Spleen (tissue), 7 donors: ENCODE results near the gene SBK2.

Experiments
- POLR2A ChIP-seq, 3 donors: fragments of 450-650 bp; IDR thresholded peaks; one replicate each; pipeline ENCODE4 v1.5.1; 2017; ENCODE audit warnings: antibody characterized with exemption in 3 of 3, mild to moderate bottlenecking in 1 of 3
- POLR2AphosphoS5 ChIP-seq, 3 donors: sonication (generic); formaldehyde crosslinking; IDR thresholded peaks; one replicate each; pipeline ENCODE4 v1.5.1; 2017; ENCODE audit warnings: antibody characterized with exemption in 3 of 3
- TF ChIP-seq, protein P1 (sequence below), 11 experiments: fragments of 200-600 bp in 7 of 11; fragments of 450-650 bp in 4 of 11; sonication (generic) in 4 of 11; IDR thresholded peaks in 8 of 11; conservative IDR thresholded peaks in 3 of 11; 1 replicate in 7 of 11; 2 replicates in 4 of 11; pipeline versions ENCODE4 v1.4.0 to v1.8.0; 2016 to 2021; ENCODE audit warnings: antibody characterized with exemption in 11 of 11, inconsistent platforms in 4 of 11, mild to moderate bottlenecking in 1 of 11
- donor health status: DM: no; HTN: no; CAD: no; lungs with moderate emphysema.
- donor health status: DM: no; HTN: no; CAD: no.
- donor health status: DM: no; HTN: no; CAD: no.

DNA sequence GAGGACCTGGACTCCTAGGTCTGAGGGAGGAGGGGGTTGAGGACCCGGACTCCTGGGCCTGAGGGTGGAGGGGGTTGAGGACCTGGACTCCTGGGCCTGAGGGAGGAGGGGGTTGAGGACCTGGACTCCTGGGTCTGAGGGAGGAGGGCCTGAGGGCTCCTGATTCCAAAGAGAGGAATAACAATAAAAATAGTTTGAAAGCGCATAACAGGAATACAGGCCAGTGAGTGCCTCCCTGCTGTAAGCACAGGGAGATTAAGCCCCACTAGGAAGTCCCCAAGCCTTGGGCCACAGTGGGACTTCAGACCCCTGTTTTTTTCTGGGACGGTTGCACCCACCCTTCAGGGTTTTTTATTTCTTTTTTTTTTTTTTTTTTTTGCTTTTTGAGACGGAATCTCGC lies 1.2 kb upstream of the SBK2 start:
- no peak for TF ChIP-seq POLR2AphosphoS5 (IDR thresholded peaks at IDR 0.05)
- TF ChIP-seq, protein P1, sequence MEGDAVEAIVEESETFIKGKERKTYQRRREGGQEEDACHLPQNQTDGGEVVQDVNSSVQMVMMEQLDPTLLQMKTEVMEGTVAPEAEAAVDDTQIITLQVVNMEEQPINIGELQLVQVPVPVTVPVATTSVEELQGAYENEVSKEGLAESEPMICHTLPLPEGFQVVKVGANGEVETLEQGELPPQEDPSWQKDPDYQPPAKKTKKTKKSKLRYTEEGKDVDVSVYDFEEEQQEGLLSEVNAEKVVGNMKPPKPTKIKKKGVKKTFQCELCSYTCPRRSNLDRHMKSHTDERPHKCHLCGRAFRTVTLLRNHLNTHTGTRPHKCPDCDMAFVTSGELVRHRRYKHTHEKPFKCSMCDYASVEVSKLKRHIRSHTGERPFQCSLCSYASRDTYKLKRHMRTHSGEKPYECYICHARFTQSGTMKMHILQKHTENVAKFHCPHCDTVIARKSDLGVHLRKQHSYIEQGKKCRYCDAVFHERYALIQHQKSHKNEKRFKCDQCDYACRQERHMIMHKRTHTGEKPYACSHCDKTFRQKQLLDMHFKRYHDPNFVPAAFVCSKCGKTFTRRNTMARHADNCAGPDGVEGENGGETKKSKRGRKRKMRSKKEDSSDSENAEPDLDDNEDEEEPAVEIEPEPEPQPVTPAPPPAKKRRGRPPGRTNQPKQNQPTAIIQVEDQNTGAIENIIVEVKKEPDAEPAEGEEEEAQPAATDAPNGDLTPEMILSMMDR (IDR thresholded peaks at IDR 0.05 in 8 of 11, conservative IDR thresholded peaks at IDR 0.05 in 3 of 11): no peak
- no peak for TF ChIP-seq POLR2A (IDR thresholded peaks at IDR 0.05)
